ENCODE measurements around the gene VPS54. TPM values are rescaled to one million over a fixed set of nuclear protein-coding genes. Genes with fewer than 3 reads are reported as not detected.

VPS54 gene
- total RNA-seq, 4 donors from 2014 or later: 19.0 to 24.1 (median 23.4) TPM

DNA sequence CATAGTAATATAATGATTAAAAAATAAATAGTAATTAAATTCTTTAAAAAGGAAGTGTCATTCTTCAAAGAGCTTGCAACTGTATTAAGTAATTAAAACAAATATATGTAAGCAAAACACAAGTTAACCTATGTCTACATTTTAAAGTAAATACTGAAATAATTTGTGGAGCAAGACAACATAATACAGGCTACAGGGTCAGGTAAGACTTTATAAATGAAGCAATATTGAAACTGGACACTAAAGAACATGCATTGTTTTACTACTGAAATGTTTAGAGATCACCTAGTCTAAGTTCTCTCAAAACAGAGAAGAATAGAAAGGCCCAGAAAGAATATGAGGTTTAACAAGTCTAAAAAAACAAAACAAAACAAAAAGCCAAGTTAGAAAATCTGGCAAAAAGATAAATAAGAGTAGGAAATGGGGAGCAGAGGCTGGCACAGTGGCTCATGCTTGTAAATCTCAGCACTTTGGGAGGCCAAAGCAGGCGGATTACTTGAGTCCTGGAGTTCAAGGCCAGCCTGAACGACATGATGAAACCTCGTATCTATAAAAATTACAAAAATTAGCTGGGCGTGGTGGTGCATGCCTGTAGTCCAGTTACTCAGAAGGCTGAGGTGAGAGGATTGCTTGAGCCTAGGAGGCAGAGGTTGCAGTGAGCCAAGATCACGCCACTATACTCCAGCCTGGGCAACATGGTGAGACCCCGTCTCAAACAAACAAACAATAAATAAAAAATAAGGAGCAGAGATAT is 34.4 kb downstream of the VPS54 start:
- Histone ChIP-seq H3K4me3 (no peak overlapping the region), H3K9me3 (no peaks in the 10 kb centered on the region), H3K27ac (replicated peaks in 1 of 4) (no peak overlapping the region), H3K27me3 (no peaks in the 10 kb centered on the region), H3K36me3 (peaks cover 0 to 19% (median 8%) of the 10 kb centered on the region in 4 donors), H3K4me1 (peaks cover 0 to 22% (median 15%) of the 10 kb centered on the region in 4 donors)
- no peak for DNase-seq (ENCODE audit: extremely low spot score)
- WGBS: 91% methylated on average over 6 of the region's 6 CpGs
- intact Hi-C loops (cut with DNase I): no loop called here
- TF ChIP-seq, protein P1, sequence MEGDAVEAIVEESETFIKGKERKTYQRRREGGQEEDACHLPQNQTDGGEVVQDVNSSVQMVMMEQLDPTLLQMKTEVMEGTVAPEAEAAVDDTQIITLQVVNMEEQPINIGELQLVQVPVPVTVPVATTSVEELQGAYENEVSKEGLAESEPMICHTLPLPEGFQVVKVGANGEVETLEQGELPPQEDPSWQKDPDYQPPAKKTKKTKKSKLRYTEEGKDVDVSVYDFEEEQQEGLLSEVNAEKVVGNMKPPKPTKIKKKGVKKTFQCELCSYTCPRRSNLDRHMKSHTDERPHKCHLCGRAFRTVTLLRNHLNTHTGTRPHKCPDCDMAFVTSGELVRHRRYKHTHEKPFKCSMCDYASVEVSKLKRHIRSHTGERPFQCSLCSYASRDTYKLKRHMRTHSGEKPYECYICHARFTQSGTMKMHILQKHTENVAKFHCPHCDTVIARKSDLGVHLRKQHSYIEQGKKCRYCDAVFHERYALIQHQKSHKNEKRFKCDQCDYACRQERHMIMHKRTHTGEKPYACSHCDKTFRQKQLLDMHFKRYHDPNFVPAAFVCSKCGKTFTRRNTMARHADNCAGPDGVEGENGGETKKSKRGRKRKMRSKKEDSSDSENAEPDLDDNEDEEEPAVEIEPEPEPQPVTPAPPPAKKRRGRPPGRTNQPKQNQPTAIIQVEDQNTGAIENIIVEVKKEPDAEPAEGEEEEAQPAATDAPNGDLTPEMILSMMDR (IDR thresholded peaks at IDR 0.05): no peak
- TF ChIP-seq POLR2A (IDR thresholded peaks at IDR 0.05; ENCODE audit: low read depth): no peak
- TF ChIP-seq EP300 (IDR thresholded peaks at IDR 0.05): no peak
- TF ChIP-seq POLR2AphosphoS5 (IDR thresholded peaks at IDR 0.05): no peak

DNA sequence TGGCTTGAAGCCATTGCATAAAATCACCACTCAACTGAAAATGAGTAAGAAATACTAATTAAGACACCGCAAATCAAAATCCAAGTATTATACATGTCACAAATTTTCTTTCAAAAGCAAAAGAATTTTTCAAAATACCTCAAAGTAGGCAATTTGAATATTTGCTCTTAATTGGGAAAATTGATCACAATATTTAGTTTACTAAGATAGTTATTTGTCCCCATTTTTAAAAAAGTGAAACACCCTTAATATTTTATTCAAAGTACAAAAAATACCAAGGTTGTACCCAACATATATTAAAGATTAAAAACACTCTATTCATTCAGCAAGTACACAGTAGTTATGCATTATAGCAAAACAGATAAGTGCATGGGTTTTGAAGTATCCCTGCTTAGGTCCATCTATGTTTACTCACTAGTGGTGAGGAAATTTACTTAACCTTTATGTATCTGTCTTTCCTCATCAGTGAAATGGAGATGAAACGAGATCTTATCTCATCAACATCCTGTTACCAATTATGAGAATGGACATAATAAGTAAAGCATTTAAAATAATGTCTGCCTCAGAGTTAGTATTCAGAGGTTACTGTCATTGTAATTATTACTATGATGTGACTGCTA is 35.1 kb downstream of the VPS54 start:
- no peaks in the 10 kb centered on the region for H3K27me3 ChIP-seq
- no peak overlapping the region for H3K27ac ChIP-seq (replicated peaks in 1 of 4)
- peaks cover 0 to 19% (median 11%) of the 10 kb centered on the region in 4 donors for H3K36me3 ChIP-seq
- peaks cover 0 to 22% (median 15%) of the 10 kb centered on the region in 4 donors for H3K4me1 ChIP-seq
- intact Hi-C loops (cut with DNase I): no loop called here
- 85% methylated on average over 2 of the region's 2 CpGs for WGBS
- no peak for DNase-seq (ENCODE audit: extremely low spot score)
- no peaks in the 10 kb centered on the region for H3K9me3 ChIP-seq
- H3K4me3 ChIP-seq: no peak overlapping the region
- TF ChIP-seq EP300 (IDR thresholded peaks at IDR 0.05): no peak
- no peak for TF ChIP-seq POLR2AphosphoS5 (IDR thresholded peaks at IDR 0.05)
- no peak for TF ChIP-seq POLR2A (IDR thresholded peaks at IDR 0.05; ENCODE audit: low read depth)
- TF ChIP-seq, protein P1 (IDR thresholded peaks at IDR 0.05): no peak

DNA sequence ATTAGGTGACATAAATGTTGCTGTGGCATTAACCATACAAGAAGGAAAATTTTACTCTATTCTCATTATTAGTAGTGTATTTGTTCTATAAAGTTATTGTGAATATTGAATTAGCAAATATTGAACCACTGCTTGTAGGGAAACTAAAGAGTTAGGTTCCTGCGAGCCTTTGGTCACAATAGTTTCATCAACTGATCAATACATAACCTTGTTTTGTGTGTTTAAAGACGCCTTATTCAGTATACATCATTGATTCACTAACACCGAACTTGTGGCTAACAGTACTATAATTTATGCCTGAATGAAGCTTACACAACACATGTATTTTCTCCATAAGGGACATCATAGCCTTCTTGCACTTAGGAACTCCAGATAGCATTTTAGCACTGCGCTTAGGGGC is 36.9 kb downstream of the VPS54 start:
- no peaks in the 10 kb centered on the region for H3K27me3 ChIP-seq
- H3K36me3 ChIP-seq: peaks cover 0 to 29% (median 22%) of the 10 kb centered on the region in 4 donors
- WGBS: 96% methylated on average over 4 of the region's 4 CpGs
- peaks cover 0 to 22% (median 15%) of the 10 kb centered on the region in 4 donors for H3K4me1 ChIP-seq
- DNase-seq (ENCODE audit: extremely low spot score): no peak
- no peak overlapping the region for H3K4me3 ChIP-seq
- intact Hi-C loops (cut with DNase I): no loop called here
- TF ChIP-seq POLR2AphosphoS5 (IDR thresholded peaks at IDR 0.05): no peak
- no peak for TF ChIP-seq EP300 (IDR thresholded peaks at IDR 0.05)
- no peak for TF ChIP-seq POLR2A (IDR thresholded peaks at IDR 0.05; ENCODE audit: low read depth)
- TF ChIP-seq, protein P1 (IDR thresholded peaks at IDR 0.05): no peak
- no peak overlapping the region for H3K27ac ChIP-seq (replicated peaks in 1 of 4)
- H3K9me3 ChIP-seq: no peaks in the 10 kb centered on the region

DNA sequence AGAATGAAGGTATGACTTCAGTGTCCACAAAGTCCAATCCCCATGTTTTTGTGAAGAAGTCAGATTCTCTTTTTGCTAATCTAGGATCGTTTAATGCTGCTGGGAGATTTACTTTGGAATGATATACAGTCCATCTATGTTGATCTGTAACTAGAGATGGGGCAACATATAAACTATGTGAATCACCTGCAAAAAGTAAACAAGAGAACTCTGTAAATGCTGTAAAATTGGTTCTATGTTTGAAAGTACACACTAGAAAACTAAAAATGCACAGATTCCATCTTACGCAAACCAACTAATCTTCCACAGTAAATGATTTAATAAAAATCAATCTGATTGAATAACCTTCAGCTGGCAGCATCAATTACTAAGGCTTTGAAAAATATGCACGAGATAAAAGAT is 37.5 kb downstream of the VPS54 start:
- H3K36me3 ChIP-seq: peaks cover 0 to 29% (median 23%) of the 10 kb centered on the region in 4 donors
- no peak overlapping the region for H3K27ac ChIP-seq (replicated peaks in 1 of 4)
- intact Hi-C loops (cut with DNase I): no loop called here
- no peak for DNase-seq (ENCODE audit: extremely low spot score)
- H3K4me1 ChIP-seq: peaks cover 0 to 18% (median 12%) of the 10 kb centered on the region in 4 donors
- H3K9me3 ChIP-seq: no peaks in the 10 kb centered on the region
- H3K27me3 ChIP-seq: no peaks in the 10 kb centered on the region
- WGBS: 85% methylated on average over 3 of the region's 3 CpGs
- TF ChIP-seq POLR2A (IDR thresholded peaks at IDR 0.05; ENCODE audit: low read depth): no peak
- TF ChIP-seq EP300 (IDR thresholded peaks at IDR 0.05): no peak
- TF ChIP-seq POLR2AphosphoS5 (IDR thresholded peaks at IDR 0.05): no peak
- TF ChIP-seq, protein P1 (IDR thresholded peaks at IDR 0.05): no peak
- no peak overlapping the region for H3K4me3 ChIP-seq

All from esophagus muscularis mucosa (tissue), 4 donors.